Activated CD8-positive, alpha-beta memory T cell treated with anti-CD3 and anti-CD28 coated beads for 1 hour (primary cell): Measurements from ENCODE around the gene XYLT1.

Experiments used
- DNase-seq, 2 donors: peaks; one replicate each; pipeline ENCODE4 v3.0.0-alpha.2; 2020; ENCODE audit warnings: low read depth in 1 of 2; ENCODE audit errors: extremely low read depth in 1 of 2

The XYLT1 gene

GRCh38 chr16:17128791-17129190 lies 342.0 kb downstream of the XYLT1 start:
- no peak for DNase-seq

- no peak for DNase-seq
Observed at GRCh38 chr16:17126156-17126555, 344.6 kb downstream of the XYLT1 start.

- DNase-seq = no peak
Observed at GRCh38 chr16:17125671-17126070, 345.1 kb downstream of the XYLT1 start.

GRCh38 chr16:17117906-17118577 lies 352.7 kb downstream of the XYLT1 start:
- DNase-seq = no peak

GRCh38 chr16:17116595-17117322 lies 354.0 kb downstream of the XYLT1 start:
- DNase-seq = no peak

GRCh38 chr16:17109413-17109812 lies 361.3 kb downstream of the XYLT1 start:
- DNase-seq = no peak

DNA sequence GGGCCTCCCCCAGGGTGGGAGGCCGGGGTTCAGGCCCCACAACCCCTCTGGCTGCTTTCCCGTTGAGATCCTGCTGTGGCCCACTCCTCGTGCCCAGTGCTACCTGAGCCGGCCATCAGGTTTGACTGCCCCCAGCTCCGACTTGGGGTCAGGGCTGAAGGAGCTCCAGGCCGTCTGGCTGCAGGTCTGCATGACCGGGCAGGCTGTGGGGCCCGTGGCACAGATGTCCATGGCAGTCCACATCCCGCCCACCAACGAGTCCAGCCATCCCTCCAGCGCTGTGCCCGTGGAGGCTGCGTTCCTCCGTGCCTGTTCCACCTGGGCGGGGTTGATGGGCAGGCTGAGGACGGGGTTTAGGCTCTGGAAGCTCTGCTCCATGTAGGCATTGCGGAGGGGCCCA lies 362.2 kb downstream of the XYLT1 start:
- no peak for DNase-seq

DNA sequence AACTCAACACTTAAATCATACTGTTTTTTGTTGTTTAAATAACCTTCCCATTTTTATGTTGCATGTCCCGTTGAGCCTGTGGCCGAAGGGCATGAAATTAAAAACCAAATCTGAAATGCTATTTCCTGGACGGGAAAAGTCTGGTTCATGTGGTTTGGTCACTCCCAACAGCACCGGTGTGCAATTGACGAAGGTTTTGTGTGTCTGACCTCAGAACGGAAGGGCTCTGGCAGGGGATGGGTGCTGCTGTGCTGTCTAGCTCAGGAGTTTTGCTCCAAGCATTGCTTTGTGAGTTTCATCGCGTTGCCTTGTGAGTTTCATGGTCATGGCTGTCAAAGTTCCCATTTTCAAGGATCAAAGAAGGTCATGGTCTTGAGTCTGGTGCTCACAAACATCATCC lies 363.3 kb downstream of the XYLT1 start:
- no peak for DNase-seq

- DNase-seq = no peak
Observed at GRCh38 chr16:17106243-17106791, 364.4 kb downstream of the XYLT1 start.

- no peak for DNase-seq
Observed at GRCh38 chr16:17105239-17105797, 365.4 kb downstream of the XYLT1 start.

- DNase-seq = no peak
Observed at GRCh38 chr16:17104654-17105053, 366.1 kb downstream of the XYLT1 start.

GRCh38 chr16:17103216-17103615 lies 367.5 kb downstream of the XYLT1 start:
- no peak for DNase-seq

DNA sequence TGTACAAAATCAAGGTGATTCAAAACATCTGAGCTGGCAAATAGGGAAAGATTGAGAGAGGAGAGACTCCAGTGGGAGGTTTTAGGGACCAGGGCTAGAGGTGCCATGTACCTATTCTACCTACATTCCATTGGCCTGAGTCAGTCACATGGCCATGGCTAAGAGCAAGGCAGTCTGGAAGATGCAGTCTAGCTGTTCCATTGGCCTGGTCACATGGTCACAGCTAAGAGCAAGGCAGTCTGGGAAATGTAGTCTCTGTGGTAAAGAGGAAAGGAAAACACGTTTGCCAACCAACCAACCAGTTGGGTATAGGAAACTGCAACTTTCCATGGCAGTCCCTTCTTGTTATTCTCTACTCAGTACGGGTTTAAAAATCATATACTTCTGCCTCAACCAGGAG lies 369.1 kb downstream of the XYLT1 start:
- DNase-seq = no peak

- no peak for DNase-seq
Observed at GRCh38 chr16:17098685-17099084, 372.1 kb downstream of the XYLT1 start.

DNA sequence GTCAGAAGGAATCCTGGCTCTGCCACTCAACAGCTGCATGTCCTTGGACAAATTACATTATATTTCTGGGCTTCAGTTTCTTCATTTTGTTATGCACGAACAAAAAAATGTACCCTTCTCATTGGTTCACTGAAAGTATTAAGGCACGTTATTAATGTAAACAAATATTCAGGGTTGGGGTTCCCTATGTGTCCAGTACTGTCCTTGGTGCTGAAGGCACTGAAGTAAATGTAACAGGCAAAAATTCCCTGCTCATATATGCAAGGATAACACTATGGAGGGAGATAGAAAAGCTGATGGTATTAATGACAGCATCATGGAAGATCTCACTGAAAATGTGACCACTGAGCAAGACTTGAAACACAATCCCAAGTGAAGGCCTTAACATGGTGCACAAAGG lies 386.6 kb downstream of the XYLT1 start:
- no peak for DNase-seq

- DNase-seq = no peak
Observed at GRCh38 chr16:17083628-17084027, 387.1 kb downstream of the XYLT1 start.

GRCh38 chr16:17082095-17082882 lies 388.5 kb downstream of the XYLT1 start:
- no peak for DNase-seq

DNA sequence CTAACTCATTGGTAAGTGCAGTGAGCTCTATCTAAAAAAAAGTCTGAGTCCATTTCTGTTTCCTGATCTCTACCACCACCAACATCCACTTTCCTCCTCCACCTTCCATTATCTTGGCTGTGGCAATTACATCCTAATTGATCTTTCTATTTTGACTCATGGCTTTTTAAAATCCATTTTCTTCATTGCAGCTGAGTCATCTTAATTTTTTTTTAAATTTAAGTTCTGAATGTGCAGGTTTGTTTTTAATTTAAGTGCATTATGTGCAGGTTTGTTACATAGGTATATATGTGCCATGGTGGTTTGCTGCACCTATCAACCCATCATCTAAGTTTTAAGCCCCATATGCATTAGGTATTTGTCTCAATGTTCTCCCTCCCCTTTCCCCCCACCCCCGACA lies 390.7 kb downstream of the XYLT1 start:
- DNase-seq = no peak

- no peak for DNase-seq
Observed at GRCh38 chr16:17078931-17079631, 391.7 kb downstream of the XYLT1 start.

DNA sequence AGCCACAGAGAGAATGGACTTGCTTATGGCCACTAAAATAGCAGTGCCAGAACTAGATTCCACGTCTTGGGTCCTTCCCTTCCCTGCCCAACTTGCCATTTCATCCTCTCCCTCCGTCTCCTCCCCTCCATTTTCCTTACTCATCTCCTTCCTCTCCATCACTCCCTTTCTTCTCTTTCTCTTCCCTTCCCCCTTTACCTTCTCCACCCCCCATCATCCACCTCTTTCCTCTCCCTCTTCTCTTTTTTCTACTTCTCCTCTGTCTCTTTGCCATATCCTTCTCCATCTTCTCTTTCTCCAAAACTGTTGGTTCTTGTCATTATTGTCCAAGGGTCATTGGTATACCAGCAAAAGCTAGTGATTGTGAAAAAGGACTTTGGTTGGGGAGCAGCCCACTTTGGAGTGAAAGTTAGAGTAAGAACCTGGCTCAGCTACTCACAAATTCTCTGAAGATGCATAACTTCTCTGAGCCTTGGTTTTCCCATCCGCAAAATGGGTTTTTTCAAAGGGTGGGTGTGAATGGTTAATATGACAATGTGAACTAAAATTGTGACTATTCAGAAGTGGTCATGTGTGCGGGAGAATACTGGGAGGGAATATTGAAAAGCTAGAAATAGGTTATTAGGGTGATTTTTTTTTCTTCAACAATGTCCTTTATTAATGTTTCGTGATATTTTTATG lies 393.8 kb downstream of the XYLT1 start:
- DNase-seq = no peak
